Esophagus squamous epithelium (tissue), 4 donors: ENCODE measurements around the gene RIN3.

ENCODE experiments used
- CTCF ChIP-seq, 6 experiments: fragments of 450-650 bp in 4 of 6; fragments of 200-600 bp in 2 of 6; sonication (generic) in 2 of 6; IDR thresholded peaks; one replicate each; pipeline ENCODE4 v1.5.1; 2016 to 2019; ENCODE audit warnings: antibody characterized with exemption in 6 of 6, mild to moderate bottlenecking in 4 of 6, moderate library complexity in 4 of 6
- POLR2A ChIP-seq, 4 donors: fragments of 450-650 bp; IDR thresholded peaks; one replicate each; pipeline ENCODE4 v1.6.1; 2017; ENCODE audit warnings: antibody characterized with exemption in 4 of 4, mild to moderate bottlenecking in 4 of 4, moderate library complexity in 3 of 4

GRCh38 chr14:92718664-92719063, 205.1 kb downstream of the RIN3 start:
- no peak for TF ChIP-seq CTCF (IDR thresholded peaks at IDR 0.05)
- TF ChIP-seq POLR2A (IDR thresholded peaks at IDR 0.05) = no peak
